K562 (cell line): ENCODE measurements around the gene MMP23B. TPM values are rescaled to one million over a fixed set of nuclear protein-coding genes. Genes with fewer than 3 reads are reported as not detected.

Source experiments
- ARID2 ChIP-seq: fragments of 450-650 bp; IDR thresholded peaks from 2 replicates; pipeline ENCODE4 v1.6.1; 2017; ENCODE audit warnings: antibody characterized with exemption, mild to moderate bottlenecking
- BHLHE40 ChIP-seq: IDR thresholded peaks from 2 replicates; pipeline ENCODE4 v1.6.1; 2011; ENCODE audit warnings: low read length, improper control_type of control experiment
- CBFB ChIP-seq: sonication (generic); formaldehyde crosslinking; IDR thresholded peaks from 2 replicates; pipeline ENCODE4 v1.4.0; 2020; ENCODE audit warnings: mild to moderate bottlenecking, missing genetic modification reagents
- CBX1 ChIP-seq: sonication (generic); IDR thresholded peaks from 2 replicates; pipeline ENCODE4 v1.6.1; 2016; ENCODE audit warnings: antibody characterized with exemption, low read depth, mild to moderate bottlenecking
- CC2D1A ChIP-seq: fragments of 450-650 bp; IDR thresholded peaks from 2 replicates; pipeline ENCODE4 v1.6.1; 2017; ENCODE audit warnings: mild to moderate bottlenecking
- CEBPG ChIP-seq, 3 experiments: fragments of 200-800 bp in 1 of 3; sonication (Bioruptor generic) in 1 of 3; sonication (generic) in 1 of 3; formaldehyde crosslinking in 1 of 3; IDR thresholded peaks in 2 of 3; conservative IDR thresholded peaks in 1 of 3; 2 replicates each; pipeline versions ENCODE4 v1.6.1 to v1.8.0; 2016 to 2022; ENCODE audit warnings: missing compliant biosample characterization in 2 of 3, missing genetic modification characterization in 2 of 3, mild to moderate bottlenecking in 1 of 3, missing genetic modification reagents in 1 of 3
- CREM ChIP-seq: IDR thresholded peaks from 2 replicates; pipeline ENCODE4 v1.6.1; 2014; ENCODE audit warnings: antibody characterized with exemption, low read depth
- DACH1 ChIP-seq: fragments of 450-650 bp; IDR thresholded peaks from 2 replicates; pipeline ENCODE4 v1.6.1; 2018; ENCODE audit not compliant: partially characterized antibody
- ETS1 ChIP-seq: conservative IDR thresholded peaks from 2 replicates; pipeline ENCODE4 v1.6.1; 2011; ENCODE audit warnings: low read depth, mild to moderate bottlenecking, low read length; ENCODE audit not compliant: control insufficient read depth
- FOXP1 ChIP-seq: sonication (generic); formaldehyde crosslinking; IDR thresholded peaks from 2 replicates; pipeline ENCODE4 v1.8.0; 2022; ENCODE audit warnings: mild to moderate bottlenecking, missing genetic modification reagents
- HBP1 ChIP-seq: fragments of 450-650 bp; formaldehyde crosslinking; IDR thresholded peaks from 2 replicates; pipeline ENCODE4 v1.4.0; 2022; ENCODE audit warnings: missing genetic modification characterization
- HDAC2 ChIP-seq: fragments of 450-650 bp; IDR thresholded peaks from 2 replicates; pipeline ENCODE4 v1.6.1; 2016; ENCODE audit warnings: mild to moderate bottlenecking
- HDAC6 ChIP-seq: IDR thresholded peaks from 2 replicates; pipeline ENCODE4 v1.6.1; 2012; ENCODE audit warnings: low read depth, mild to moderate bottlenecking, control low read depth, inconsistent platforms, low read length, moderate library complexity
- KLF16 ChIP-seq: IDR thresholded peaks from 2 replicates; pipeline ENCODE4 v1.6.1; 2016; ENCODE audit warnings: antibody characterized with exemption
- LCOR ChIP-seq: sonication (generic); formaldehyde crosslinking; IDR thresholded peaks from 2 replicates; pipeline ENCODE4 v1.8.0; 2022; ENCODE audit warnings: mild to moderate bottlenecking, missing genetic modification reagents
- PML ChIP-seq: IDR thresholded peaks from 2 replicates; pipeline ENCODE4 v1.6.1; 2012; ENCODE audit warnings: low read length, inconsistent platforms
- RAD21 ChIP-seq, 2 experiments: fragments of 250-450 bp in 1 of 2; fragments of 450-650 bp in 1 of 2; sonication (Bioruptor Pico) in 1 of 2; formaldehyde crosslinking in 1 of 2; IDR thresholded peaks in 1 of 2; conservative IDR thresholded peaks in 1 of 2; 2 replicates each; pipeline versions ENCODE4 v1.4.0 to v1.8.0; 2020 to 2022; ENCODE audit warnings: mild to moderate bottlenecking in 2 of 2, moderate library complexity in 1 of 2
- RCOR1 ChIP-seq, 2 experiments: IDR thresholded peaks; 2 replicates each; pipeline ENCODE4 v1.6.1; 2012; ENCODE audit warnings: low read depth in 2 of 2, low read length in 2 of 2, borderline replicate concordance in 1 of 2, improper control_type of control experiment in 1 of 2
- SAP30 ChIP-seq: fragments of 200-600 bp; sonication (generic); IDR thresholded peaks from 2 replicates; pipeline ENCODE4 v1.6.1; 2012; ENCODE audit warnings: borderline replicate concordance, low read depth, mild to moderate bottlenecking, moderate library complexity, low read length, control low read depth, inconsistent platforms; ENCODE audit not compliant: insufficient read depth, poor library complexity, severe bottlenecking
- SIN3A ChIP-seq, 2 experiments: fragments of 150-350 bp in 1 of 2; IDR thresholded peaks; 2 replicates each; pipeline ENCODE4 v1.6.1; 2011 to 2016; ENCODE audit warnings: borderline replicate concordance in 2 of 2, low read depth in 2 of 2, low read length in 2 of 2, mild to moderate bottlenecking in 2 of 2, moderate library complexity in 2 of 2; ENCODE audit not compliant: control insufficient read depth in 1 of 2
- SMARCA4 ChIP-seq: fragments of 450-650 bp; IDR thresholded peaks from 2 replicates; pipeline ENCODE4 v1.6.1; 2016
- WHSC1 ChIP-seq: IDR thresholded peaks from one replicate; pipeline ENCODE4 v1.6.1; 2012; ENCODE audit warnings: low read length, control low read depth, inconsistent platforms
- ZBTB33 ChIP-seq: sonication (generic); formaldehyde crosslinking; IDR thresholded peaks from 2 replicates; pipeline ENCODE4 v1.8.1; 2023; ENCODE audit warnings: mild to moderate bottlenecking, missing genetic modification reagents
- ZNF133 ChIP-seq: fragments of 250-450 bp; sonication (Bioruptor Pico); IDR thresholded peaks from 2 replicates; pipeline ENCODE4 v1.4.0; 2020; ENCODE audit warnings: mild to moderate bottlenecking
- ZNF282 ChIP-seq: sonication (generic); formaldehyde crosslinking; IDR thresholded peaks from 2 replicates; pipeline ENCODE4 v1.8.1; 2023; ENCODE audit warnings: missing genetic modification reagents
- polyA plus RNA-seq, 8 experiments: library from polyadenylated mRNA; depleted of rRNA in 4 of 8; stranded (reverse) in 5 of 8; unstranded in 3 of 8; fragments of >200 nt; fragmentation: Nextera tagmentation in 2 of 8; fragmentation: Illumina TruSeq in 1 of 8; extraction: Ambion mirVana in 2 of 8; extraction: Trizol in 1 of 8; gene quantifications; 2 replicates each; pipeline versions ENCODE4 v1.2.1 to v1.2.3, GENCODE V29; 2011 to 2014; ENCODE audit warnings: inconsistent platforms in 1 of 8, missing spikeins in 1 of 8
- total RNA-seq, 7 experiments: library from RNA; depleted of rRNA in 6 of 7; stranded (reverse); fragments of >200 nt in 6 of 7; fragmentation: Illumina TruSeq in 2 of 7; extraction: Trizol in 2 of 7; gene quantifications; 2 replicates each; pipeline versions ENCODE4 v1.2.1 to v1.2.3, GENCODE V29; 2011 to 2021; ENCODE audit warnings: low replicate concordance in 1 of 7

Gene MMP23B
- total and polyA plus RNA-seq, 9 of the 15 experiments (the other 6 are each of a cell fraction or from before 2014, with no cell fraction given) = 0.28 to 1.2 (median 0.41) TPM; not detected in 5

GRCh38 chr1:1614204-1614953 lies 17.6 kb upstream of the MMP23B start (continued):
- TF ChIP-seq CBFB (0 out of 2 replicates have a peak, but pooled peaks have one; percentile 5), LCOR (CRISPR knock-in tag) (peak; percentile 51; the same call in 1 of the 2 replicates), CC2D1A (no peak), ZNF133 (CRISPR knock-in tag) (no peak), HDAC6 (no peak), SMARCA4 (no peak), SAP30 (peak; percentile 83), ARID2 (no peak), CEBPG (CRISPR knock-in tag; IDR thresholded peaks at IDR 0.05) (peak; percentile 51; the same call in 1 of the 2 replicates), CEBPG (tag; conservative IDR thresholded peaks at IDR 0.05 in 1 of 2, IDR thresholded peaks at IDR 0.05 in 1 of 2) (no peak; a peak in 1 of 4 replicates), ZBTB33 (no peak), HBP1 (CRISPR knock-in tag) (no peak), CBX1 (no peak), WHSC1 (no peak), SIN3A (IDR thresholded peaks at IDR 0.05; ENCODE audit: borderline replicate concordance in 2 of 2, control insufficient read depth in 1 of 2, low read depth in 2 of 2, low read length in 2 of 2) (peak in 1 of 2 experiments; percentile 58; a peak in 2 of 4 replicates), FOXP1 (CRISPR knock-in tag) (no peak), HDAC2 (0 out of 2 replicates have a peak, but pooled peaks have one; percentile 31), PML (no peak), KLF16 (no peak), DACH1 (no peak), ZNF282 (CRISPR knock-in tag) (no peak), BHLHE40 (peak; percentile 75), CREM (peak; percentile 56), RAD21 (CRISPR knock-in tag; conservative IDR thresholded peaks at IDR 0.05 in 1 of 2, IDR thresholded peaks at IDR 0.05 in 1 of 2) (no peak), RCOR1 (IDR thresholded peaks at IDR 0.05; ENCODE audit: borderline replicate concordance in 1 of 2, low read depth in 2 of 2, low read length in 2 of 2) (no peak), ETS1 (no peak)
